ENCODE data around the gene AICDA.

- TF ChIP-seq, protein P1, sequence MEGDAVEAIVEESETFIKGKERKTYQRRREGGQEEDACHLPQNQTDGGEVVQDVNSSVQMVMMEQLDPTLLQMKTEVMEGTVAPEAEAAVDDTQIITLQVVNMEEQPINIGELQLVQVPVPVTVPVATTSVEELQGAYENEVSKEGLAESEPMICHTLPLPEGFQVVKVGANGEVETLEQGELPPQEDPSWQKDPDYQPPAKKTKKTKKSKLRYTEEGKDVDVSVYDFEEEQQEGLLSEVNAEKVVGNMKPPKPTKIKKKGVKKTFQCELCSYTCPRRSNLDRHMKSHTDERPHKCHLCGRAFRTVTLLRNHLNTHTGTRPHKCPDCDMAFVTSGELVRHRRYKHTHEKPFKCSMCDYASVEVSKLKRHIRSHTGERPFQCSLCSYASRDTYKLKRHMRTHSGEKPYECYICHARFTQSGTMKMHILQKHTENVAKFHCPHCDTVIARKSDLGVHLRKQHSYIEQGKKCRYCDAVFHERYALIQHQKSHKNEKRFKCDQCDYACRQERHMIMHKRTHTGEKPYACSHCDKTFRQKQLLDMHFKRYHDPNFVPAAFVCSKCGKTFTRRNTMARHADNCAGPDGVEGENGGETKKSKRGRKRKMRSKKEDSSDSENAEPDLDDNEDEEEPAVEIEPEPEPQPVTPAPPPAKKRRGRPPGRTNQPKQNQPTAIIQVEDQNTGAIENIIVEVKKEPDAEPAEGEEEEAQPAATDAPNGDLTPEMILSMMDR (IDR thresholded peaks at IDR 0.05): no peak
- no peak for TF ChIP-seq POLR2A (IDR thresholded peaks at IDR 0.05)
Measured at GRCh38 chr12:8577879-8578278, 34.8 kb downstream of the AICDA start.
